Small intestine (tissue), 7 donors: ENCODE data around the gene LAMTOR2. TPM values are rescaled to one million over a fixed set of nuclear protein-coding genes. Genes with fewer than 3 reads are reported as not detected.

Source experiments
- DNase-seq, 2 donors: peaks; one replicate each; pipeline versions ENCODE4 v3.0.0 to v3.0.0-alpha.2; 2013
- FAIRE-seq: peaks from 2 replicates; lab custom pipeline; 2012; peaks lifted over from hg19 to GRCh38; lab: Jason Lieb, UNC
- H3K27ac ChIP-seq, 3 donors: one replicate each; pipeline ENCODE4 v1.5.1; 2013; ENCODE audit warnings: low read length in 2 of 3, mild to moderate bottlenecking in 2 of 3, control low read depth in 1 of 3, inconsistent platforms in 1 of 3, low read depth in 1 of 3, moderate library complexity in 1 of 3
- H3K27me3 ChIP-seq, 3 donors: one replicate each; pipeline ENCODE4 v1.6.1; 2013; ENCODE audit warnings: low read length in 3 of 3, inconsistent platforms in 1 of 3; ENCODE audit not compliant: control insufficient read depth in 3 of 3, insufficient read depth in 3 of 3
- H3K36me3 ChIP-seq, 3 donors: one replicate each; pipeline ENCODE4 v1.6.1; 2013; ENCODE audit warnings: low read length in 3 of 3, inconsistent platforms in 1 of 3, low read depth in 1 of 3, mild to moderate bottlenecking in 1 of 3, moderate library complexity in 1 of 3; ENCODE audit not compliant: control insufficient read depth in 3 of 3, insufficient read depth in 2 of 3
- H3K4me1 ChIP-seq, 3 donors: one replicate each; pipeline ENCODE4 v1.6.1; 2013; ENCODE audit warnings: low read length in 2 of 3, inconsistent platforms in 1 of 3, low read depth in 1 of 3, mild to moderate bottlenecking in 1 of 3, moderate library complexity in 1 of 3; ENCODE audit not compliant: control insufficient read depth in 3 of 3, insufficient read depth in 2 of 3
- H3K4me3 ChIP-seq, 3 donors: one replicate each; pipeline ENCODE4 v1.5.1; 2013; ENCODE audit warnings: low read length in 3 of 3, control low read depth in 1 of 3, inconsistent platforms in 1 of 3, low read depth in 1 of 3, mild to moderate bottlenecking in 1 of 3, moderate library complexity in 1 of 3
- H3K9me3 ChIP-seq, 2 donors: one replicate each; pipeline ENCODE4 v1.6.1; 2013; ENCODE audit warnings: low read depth in 1 of 2, low read length in 1 of 2; ENCODE audit not compliant: control insufficient read depth in 2 of 2, insufficient read depth in 1 of 2
- whole genome bisulfite sequencing, 3 donors: extraction: QIAGEN DNeasy Blood & Tissue Kit; methylation state at CpG; one replicate each; pipeline ENCODE4 v1.1.7; 2013; 5-methylcytosine and 5-hydroxymethylcytosine counted together
- polyA plus RNA-seq, 4 donors: library from polyadenylated mRNA; stranded (reverse) in 3 of 4; unstranded in 1 of 4; fragments of 200-250 nt in 3 of 4; fragments of 120-200 nt in 1 of 4; gene quantifications; one replicate each; pipeline versions ENCODE4 v1.2.1 to v1.2.3, GENCODE V29; 2013
- donor health status: healthy with polysubstance abuse.
- donor health status: control.
- donor health status: control.
- donor health status: Bipolar disorder and iron deficiency.
- donor health status: healthy.

Gene LAMTOR2
- polyA plus RNA-seq, 4 donors = 66.7 to 226 (median 148) TPM

DNA sequence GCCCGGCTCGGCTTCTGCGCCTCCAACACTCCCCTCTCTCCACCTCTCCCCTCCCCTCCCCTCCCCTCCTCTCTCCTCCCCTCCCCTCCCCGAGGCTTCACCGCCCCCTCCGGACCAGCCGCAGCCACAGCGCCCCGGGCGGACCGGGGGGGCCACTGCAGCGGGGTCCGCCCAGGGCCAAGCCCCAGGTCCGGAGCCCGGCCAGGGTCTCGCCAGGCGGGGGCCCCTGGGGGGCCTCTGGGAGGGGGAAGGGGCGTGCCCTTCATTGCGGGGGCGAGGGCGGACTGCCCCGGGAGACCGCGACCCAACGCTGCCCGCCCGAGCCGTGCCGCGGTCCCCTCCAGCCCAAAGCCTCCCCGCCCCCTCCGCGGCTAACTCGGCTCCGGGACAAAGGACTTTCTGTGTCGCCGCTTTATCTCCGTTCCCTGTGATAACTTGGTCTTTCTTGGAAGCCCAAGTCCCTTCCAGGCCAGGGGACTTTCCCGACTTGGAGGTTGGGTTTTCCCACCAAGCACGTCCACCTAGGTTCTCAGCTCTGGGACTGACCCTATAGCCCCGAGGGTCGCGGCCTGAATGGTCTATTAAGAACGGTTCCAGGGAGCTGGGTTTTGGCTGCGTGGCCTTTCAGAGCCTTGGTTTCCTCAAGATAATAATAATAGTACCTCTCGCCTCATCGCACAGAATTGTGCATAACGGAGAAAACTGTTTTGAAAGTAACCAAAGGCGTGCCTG lies 648 bp upstream of the LAMTOR2 start, which contains the start of gene UBQLN4:
UBQLN4 (minus strand) TSS at position 31 of the 732 bp plus-strand sequence. CDS start 97 bp downstream, outside the sequence.
- Histone ChIP-seq H3K9me3 (no peaks in the 10 kb centered on the region), H3K4me1 (peaks cover 0 to 5% (median 4%) of the 10 kb centered on the region in 3 donors), H3K36me3 (peaks cover 2 to 38% (median 5%) of the 10 kb centered on the region in 3 donors), H3K27me3 (no peaks in the 10 kb centered on the region), H3K27ac (peak within 1 kb of the TSS; percentile 75 to 94 (median 87)), H3K4me3 (peak within 1 kb of the TSS; percentile 73 to 96 (median 96))
- FAIRE-seq (no peak), DNase-seq (peak; percentile 90 to 91)
- WGBS, 3 donors = 0 to 1% (median 0%) methylated on average over 25 to 47 of the region's 49 CpGs

DNA sequence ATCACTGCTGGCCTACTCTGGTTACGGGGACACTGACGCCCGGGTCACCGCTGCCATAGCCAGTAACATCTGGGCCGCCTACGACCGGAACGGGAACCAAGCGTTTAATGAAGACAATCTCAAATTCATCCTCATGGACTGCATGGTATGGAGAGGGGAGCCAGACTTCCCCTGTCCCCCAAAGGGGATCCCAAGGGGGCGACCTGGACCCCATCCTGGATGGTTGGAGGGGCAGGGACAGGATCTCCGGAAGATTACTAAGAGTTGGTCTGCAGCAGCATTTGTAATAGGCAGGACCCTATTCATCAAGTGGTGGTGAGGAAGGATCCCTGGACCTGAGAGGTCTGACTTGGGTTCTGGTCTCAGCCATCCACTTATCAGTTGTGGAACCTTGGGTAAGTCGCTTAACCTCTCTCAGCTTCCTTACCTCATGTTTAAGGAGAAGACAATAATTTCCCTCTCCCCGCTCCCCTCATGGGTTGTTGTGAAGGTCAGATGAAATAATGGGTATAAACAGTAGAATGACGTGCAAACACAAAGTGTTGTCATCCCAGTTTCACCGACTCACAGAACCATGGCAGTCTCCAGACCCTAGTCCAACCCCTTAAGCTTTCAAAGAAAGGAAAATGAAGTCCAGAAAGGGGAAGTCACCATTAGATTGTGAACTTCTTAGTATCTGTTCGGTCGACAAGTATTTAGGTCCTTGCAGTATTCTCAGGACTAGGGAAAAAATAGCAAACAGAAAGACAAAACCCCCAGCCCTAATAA lies 883 bp downstream of the LAMTOR2 start:
- DNase-seq (no peak), FAIRE-seq (no peak)
- H3K4me1 ChIP-seq = peaks cover 0 to 5% (median 4%) of the 10 kb centered on the region in 3 donors
- WGBS, 3 donors = 20 to 23% (median 21%) methylated on average over 17 of the region's 17 CpGs
- H3K4me3 ChIP-seq = peak overlapping the region; percentile 73 to 96 (median 96)
- H3K36me3 ChIP-seq = peaks cover 2 to 25% (median 4%) of the 10 kb centered on the region in 3 donors
- peak overlapping the region in 2 of 3 donors; percentile 69 to 87 for H3K27ac ChIP-seq
- no peaks in the 10 kb centered on the region for H3K27me3 ChIP-seq
- no peaks in the 10 kb centered on the region for H3K9me3 ChIP-seq

DNA sequence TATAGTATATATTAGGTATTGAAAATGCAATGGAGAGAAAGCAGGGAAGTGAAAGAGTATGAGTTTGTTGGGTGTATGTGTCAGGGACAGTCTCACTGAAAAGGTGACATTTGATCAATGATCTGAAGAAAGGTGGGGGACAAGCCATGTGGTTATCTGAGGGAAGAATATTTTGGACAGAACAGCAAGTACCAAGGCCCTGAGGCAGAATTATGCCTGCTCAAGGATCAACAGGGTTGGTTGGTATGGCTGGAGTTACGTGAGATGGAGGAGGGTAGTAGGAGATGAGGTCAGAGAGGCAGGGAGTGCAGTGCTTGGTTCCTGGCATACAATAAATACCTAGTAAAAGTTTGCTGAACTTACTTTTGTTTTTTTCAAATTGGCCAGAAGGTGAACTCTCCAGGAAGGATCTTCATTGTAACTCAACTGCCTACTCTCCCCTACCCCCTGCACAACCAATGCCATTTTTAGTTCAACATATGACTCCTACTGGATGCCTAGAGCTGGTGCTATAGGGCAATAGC lies 1.8 kb downstream of the LAMTOR2 start:
- H3K36me3 ChIP-seq = peaks cover 0 to 17% (median 2%) of the 10 kb centered on the region in 3 donors
- no peak overlapping the region for H3K27ac ChIP-seq
- no peak overlapping the region for H3K4me3 ChIP-seq
- WGBS, 3 donors = 90 to 100% (median 100%) methylated on average over 1 of the region's 1 CpG
- H3K27me3 ChIP-seq = no peaks in the 10 kb centered on the region
- DNase-seq (no peak), FAIRE-seq (no peak)
- H3K9me3 ChIP-seq = no peaks in the 10 kb centered on the region
- H3K4me1 ChIP-seq = peaks cover 0 to 5% (median 4%) of the 10 kb centered on the region in 3 donors

DNA sequence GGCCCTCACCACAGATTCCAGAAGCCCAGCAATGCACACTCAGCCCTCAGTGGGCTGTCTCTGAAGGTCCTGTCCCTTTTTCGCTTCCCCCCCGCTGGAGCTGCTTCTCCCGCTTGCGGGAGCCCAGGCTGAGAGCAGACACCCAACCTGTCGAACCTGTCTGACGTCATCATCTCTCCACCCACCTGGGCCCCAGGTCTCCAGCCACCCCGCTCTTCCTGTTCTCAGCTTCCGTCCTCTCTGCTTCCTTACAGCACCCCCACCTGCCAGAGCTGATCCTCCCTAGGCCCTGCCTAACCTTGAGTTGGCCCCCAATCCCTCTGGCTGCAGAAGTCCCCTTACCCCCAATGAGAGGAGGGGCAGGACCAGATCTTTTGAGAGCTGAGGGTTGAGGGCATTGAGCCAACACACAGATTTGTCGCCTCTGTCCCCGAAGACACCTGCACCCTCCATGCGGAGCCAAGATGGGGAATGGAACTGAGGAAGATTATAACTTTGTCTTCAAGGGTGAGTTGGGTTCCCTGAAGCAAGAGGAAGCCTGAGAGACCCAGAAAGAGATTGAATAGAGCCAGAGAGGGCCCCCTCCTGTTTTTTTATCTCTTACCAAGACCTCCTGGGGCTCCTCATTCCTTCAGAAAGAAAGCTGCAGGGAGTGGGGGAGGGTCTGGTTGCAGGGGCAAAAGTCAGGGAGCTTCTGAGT lies 6.5 kb downstream of the LAMTOR2 start, which contains the start of gene RAB25:
RAB25 (plus strand) TSS at position 224 of the 700 bp plus-strand sequence; CDS start at position 465, 241 bp downstream.
- WGBS, 3 donors = 10 to 43% (median 17%) methylated on average over 11 of the region's 11 CpGs
- no peak for FAIRE-seq
- peak; percentile 96 for DNase-seq
- Histone ChIP-seq H3K36me3 (peaks cover 0 to 43% (median 2%) of the 10 kb centered on the region in 3 donors), H3K9me3 (no peaks in the 10 kb centered on the region), H3K27ac (peak within 1 kb of the TSS; percentile 70 to 85 (median 72)), H3K27me3 (no peaks in the 10 kb centered on the region), H3K4me3 (peak within 1 kb of the TSS; percentile 44 to 68 (median 51)), H3K4me1 (peaks cover 0 to 14% (median 0%) of the 10 kb centered on the region in 3 donors)

DNA sequence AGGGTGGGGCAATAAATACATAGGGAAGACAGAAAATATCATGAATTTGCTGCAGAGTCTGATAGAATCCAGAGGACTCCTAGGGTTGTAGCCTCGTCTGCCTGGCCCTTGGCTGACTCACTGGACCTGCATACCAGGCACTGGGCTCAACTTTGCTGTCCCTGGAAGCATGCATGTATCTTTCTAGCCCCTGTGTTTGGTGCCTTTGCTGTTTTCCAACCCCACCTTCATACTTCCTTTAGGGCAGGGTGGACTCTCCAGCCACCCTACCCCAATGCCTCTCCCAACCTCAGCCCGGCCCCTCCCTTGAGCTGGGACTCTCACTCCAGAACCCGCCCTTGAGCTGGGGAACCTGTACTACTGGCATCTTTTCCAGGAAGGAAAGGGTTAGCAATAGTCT lies 7.6 kb downstream of the LAMTOR2 start:
- Histone ChIP-seq H3K36me3 (peaks cover 0 to 50% (median 2%) of the 10 kb centered on the region in 3 donors), H3K27ac (peak overlapping the region; percentile 6 to 72 (median 70)), H3K27me3 (no peaks in the 10 kb centered on the region), H3K4me3 (peak overlapping the region in 2 of 3 donors; percentile 51 to 68), H3K4me1 (peaks cover 0 to 13% (median 0%) of the 10 kb centered on the region in 3 donors), H3K9me3 (no peaks in the 10 kb centered on the region)
- no peak for FAIRE-seq
- 18 to 55% (median 34%) methylated on average over 3 of the region's 3 CpGs for WGBS, 3 donors
- DNase-seq = peak in 1 of 2 donors; percentile 55

DNA sequence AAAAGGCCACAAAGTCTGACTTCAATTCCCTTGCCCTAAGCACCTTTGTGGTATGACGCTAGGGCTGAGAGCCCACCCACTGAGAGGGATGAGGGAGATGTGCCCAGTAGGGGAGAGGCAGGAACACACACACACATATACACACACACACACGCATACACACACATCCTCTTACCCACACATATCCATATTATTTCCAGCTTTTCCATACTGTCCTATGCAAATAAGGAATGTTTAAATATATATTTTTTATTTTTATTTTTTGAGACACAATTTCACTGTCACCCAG lies 9.4 kb downstream of the LAMTOR2 start:
- H3K27me3 ChIP-seq = no peaks in the 10 kb centered on the region
- H3K27ac ChIP-seq = no peak overlapping the region
- DNase-seq = no peak
- 65 to 74% (median 73%) methylated on average over 2 of the region's 2 CpGs for WGBS, 3 donors
- FAIRE-seq = no peak
- peaks cover 0 to 13% (median 0%) of the 10 kb centered on the region in 3 donors for H3K4me1 ChIP-seq
- peaks cover 0 to 55% (median 2%) of the 10 kb centered on the region in 3 donors for H3K36me3 ChIP-seq
- no peaks in the 10 kb centered on the region for H3K9me3 ChIP-seq
- H3K4me3 ChIP-seq = no peak overlapping the region

DNA sequence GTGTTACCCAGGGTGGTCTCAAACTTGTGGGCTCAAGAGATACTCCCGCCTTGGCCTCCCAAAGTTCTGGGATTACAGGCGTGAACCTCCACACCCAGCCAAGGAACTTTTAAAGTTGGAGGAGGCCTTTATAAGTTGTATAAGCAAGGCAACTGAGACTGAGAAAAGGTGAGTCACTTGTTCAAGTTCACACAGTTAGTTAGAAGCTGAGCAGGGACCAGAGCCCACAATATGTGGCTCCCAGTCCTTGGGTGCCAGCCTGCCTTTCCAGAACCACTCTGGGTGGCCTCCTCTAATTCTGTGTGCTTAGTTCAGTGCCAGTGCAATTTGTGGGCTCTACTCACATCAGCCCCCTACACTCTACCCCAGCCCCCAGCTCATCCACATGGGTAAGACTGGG lies 10.0 kb downstream of the LAMTOR2 start:
- H3K4me3 ChIP-seq = no peak overlapping the region
- peaks cover 0 to 61% (median 2%) of the 10 kb centered on the region in 3 donors for H3K36me3 ChIP-seq
- H3K27ac ChIP-seq = no peak overlapping the region
- no peaks in the 10 kb centered on the region for H3K27me3 ChIP-seq
- peaks cover 0 to 13% (median 0%) of the 10 kb centered on the region in 3 donors for H3K4me1 ChIP-seq
- 93 to 94% (median 93%) methylated on average over 2 of the region's 2 CpGs for WGBS, 3 donors
- no peaks in the 10 kb centered on the region for H3K9me3 ChIP-seq
- no peak for DNase-seq
- no peak for FAIRE-seq
